ENCODE results near the gene MRPL43. TPM values are rescaled to one million over a fixed set of nuclear protein-coding genes. Genes with fewer than 3 reads are reported as not detected.

MRPL43 gene
- total RNA-seq, 1 experiment from 2014 or later, result 91.6 TPM

DNA sequence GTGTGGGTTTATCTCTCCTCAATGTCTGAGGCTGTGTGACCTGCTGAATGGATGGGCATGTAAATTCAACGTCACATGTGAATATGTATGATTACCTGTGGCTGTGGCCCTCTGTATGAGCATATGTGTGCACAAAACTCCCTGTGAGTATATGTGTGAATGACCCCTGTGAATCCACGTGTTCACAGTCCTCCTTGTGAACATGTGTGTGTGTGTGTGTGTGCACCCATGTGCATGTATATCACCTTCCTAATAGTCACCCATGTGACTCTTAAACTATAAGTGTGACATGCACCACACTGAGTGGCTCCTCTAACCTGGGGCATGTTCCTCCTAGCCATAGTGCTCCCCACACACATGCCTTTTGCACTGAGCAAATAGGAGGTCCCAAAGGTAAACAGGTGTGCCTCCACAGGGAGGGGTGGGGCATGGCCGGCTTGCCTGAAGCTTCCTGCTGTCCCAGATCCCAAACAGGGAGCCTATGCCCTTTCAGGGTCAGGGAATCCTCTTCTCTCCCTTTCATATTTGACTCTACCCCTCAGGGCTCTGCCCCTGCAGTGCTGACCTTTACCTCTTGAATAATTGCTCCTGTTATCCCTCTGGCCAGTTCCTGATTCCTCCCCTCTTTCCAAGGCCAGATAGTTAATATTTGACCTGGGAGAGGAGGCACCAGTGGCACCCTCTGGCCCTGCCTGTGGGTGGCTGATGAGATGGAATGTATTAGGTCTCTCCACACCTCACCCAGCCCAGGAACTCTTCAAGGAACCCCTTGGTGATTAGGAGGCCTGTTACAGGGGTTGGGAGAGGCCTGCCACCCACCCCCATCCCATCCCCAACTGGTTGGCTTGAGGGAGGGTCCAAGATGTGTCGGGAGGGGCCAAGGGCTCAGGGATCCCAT, 16.1 kb downstream of the MRPL43 start:
- DNase-seq (ENCODE audit: low spot score), result no peak
- in situ Hi-C loops (cut with HindIII; ENCODE audit: low sequenced_read_pairs), result no loop called here

DNA sequence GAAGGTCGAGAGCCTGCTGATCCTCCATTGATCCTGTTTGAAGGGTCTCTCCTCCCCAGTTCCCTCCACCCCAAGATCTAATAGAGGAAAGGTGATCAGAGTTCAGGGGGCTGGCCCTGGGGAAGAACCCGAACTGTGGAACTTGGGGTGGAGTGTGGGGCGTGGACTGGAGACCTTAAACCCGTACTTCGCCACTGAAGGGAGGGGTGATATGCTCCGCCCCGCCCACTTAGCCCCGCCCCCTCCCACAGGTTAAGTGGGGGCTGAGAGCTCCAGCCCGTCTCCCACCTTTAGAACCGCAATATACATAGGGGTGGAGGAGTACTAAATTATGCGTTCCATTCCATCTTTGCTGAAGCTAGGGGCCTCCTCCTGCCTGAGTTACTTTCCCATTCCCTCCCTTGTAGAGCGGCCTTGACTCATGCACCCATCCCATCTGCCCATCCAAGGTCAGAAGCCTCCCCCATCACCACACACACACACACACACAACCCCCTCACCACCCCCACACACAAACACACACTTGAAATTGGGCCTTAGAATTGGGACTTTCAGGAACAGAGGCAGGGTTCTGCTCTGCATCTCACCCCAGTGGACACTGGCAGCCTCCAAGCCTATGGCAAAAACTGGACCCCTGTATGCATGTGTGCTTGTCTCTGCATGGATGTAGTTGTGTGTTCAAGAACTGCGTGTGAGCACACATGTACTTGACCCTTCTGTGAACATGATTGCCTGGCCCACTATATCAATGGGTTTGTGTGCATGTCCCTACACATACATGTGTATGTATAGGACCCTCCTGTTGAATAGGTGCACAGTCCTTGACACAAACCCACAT, 17.0 kb downstream of the MRPL43 start:
- in situ Hi-C loops (cut with HindIII; ENCODE audit: low sequenced_read_pairs), result no loop called here
- peak; percentile 65 for DNase-seq (ENCODE audit: low spot score)

DNA sequence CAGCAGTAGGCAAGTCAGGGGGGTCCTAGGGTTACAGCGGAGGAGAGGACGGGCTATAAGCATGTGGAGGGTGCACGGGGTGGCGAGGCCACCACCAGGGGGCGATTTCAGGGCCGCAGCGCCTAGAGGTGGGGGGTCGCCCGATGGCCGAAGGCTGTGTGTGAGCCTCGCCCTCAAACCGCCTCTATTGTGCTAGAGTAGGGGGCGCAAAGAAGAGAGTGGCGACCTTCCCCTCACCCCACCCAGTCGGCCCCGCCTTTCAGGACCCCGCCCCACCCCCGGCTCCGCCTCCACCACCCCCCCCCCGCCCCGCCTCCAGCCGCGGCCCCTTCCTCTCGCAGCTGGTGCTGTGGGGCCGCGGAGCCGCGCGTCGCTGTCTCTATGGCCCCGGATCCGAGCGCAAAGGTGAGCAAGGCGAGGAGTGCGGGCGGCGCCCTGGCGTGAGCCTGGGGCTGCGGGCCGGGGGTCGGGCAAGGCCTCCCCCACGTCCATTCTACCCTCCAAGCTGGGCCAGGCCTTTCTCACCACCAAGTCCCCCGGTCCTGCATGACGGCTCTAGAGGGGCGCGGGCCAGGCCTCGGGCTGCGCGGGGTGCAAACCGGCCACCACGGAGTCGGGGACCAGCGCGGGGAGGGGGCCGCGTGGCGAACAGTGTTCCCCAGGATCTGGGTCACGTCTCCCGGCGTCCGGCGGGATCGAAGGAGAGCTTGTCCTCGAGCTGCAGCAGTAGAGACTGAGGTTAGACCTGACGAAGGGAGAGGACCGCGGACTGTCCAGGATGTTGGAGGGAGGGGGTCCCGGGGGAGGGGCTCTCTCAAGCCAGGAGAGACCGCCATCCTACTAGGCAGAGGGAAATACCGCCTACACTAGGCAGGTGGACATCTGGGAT, 17.9 kb downstream of the MRPL43 start, which contains the start of gene SEMA4G:
Gene SEMA4G, plus strand, starts transcription at position 318 of the 889 bp plus-strand sequence. CDS start 3,409 bp downstream, outside the sequence.
- in situ Hi-C loops (cut with HindIII; ENCODE audit: low sequenced_read_pairs), result no loop called here
- peak; percentile 54 for DNase-seq (ENCODE audit: low spot score)

DNA sequence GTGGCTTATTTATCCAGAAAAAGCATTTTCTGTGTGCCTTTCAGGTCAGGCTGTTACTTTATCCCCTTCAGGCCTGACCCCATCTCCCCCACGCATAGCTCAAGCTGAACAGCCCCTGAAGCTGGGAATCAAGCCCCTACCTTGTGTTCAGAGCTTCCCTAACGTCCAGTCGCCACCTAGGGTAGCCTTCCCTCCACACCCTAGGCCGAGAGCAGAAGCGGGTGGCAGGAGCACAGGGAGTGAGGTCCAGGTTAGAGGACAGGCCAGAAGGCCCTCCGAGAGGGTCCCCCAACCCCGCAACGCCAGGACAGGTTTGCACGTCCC, 18.5 kb downstream of the MRPL43 start:
- no peak for DNase-seq (ENCODE audit: low spot score)
- in situ Hi-C loops (cut with HindIII; ENCODE audit: low sequenced_read_pairs), result no loop called here

DNA sequence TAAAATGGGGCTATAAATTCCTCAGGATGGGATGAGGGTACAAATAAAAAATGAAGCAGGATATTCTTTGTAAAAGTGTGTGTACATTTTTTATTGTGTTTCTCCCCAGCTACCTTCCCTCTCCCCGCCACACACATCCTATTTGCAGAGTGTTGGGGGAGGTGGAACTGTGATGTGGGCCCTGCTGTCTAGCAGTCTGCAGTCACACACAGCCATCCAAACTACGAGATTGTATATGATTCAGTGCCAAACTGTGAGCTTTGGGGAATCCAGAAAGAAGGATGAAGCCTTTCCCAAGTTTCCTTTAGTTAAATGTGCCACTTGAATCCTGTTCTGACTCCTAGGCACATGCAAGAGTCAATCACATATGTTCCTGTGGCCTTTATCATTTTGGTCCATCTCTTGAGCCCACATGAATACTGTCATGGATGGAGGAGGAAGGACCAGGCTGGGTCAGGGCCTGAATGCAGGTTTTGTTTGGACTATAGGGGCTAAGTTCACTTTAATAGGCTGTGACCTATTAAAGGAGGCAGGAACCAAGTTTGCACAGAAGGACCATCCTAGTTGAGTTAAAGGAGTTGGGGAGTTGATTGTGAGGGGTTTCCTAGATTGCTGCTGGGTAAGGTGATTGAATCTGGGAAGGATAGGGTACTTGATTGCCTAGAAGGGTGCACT, 19.1 kb downstream of the MRPL43 start:
- in situ Hi-C loops (cut with HindIII; ENCODE audit: low sequenced_read_pairs), result no loop called here
- no peak for DNase-seq (ENCODE audit: low spot score)

DNA sequence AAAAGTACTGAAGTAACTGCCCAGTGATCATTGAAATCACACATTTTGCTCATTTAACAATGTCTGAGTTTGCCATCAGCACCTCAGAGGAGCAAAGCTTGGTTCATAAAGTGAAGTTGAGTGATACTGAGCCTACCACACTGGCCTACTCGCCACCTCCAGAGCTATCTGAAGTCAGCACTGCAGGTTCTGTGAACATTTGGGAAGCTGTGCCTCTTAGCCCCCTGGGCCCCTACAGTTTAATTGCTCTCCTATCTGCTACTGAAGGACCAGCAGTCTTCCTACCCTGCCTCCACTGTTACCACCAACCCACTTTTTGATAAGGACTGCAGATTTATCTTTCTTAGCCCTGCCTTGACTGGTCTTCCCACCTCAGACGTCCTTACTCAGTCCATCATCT, 20.0 kb downstream of the MRPL43 start:
- no peak for DNase-seq (ENCODE audit: low spot score)

DNA sequence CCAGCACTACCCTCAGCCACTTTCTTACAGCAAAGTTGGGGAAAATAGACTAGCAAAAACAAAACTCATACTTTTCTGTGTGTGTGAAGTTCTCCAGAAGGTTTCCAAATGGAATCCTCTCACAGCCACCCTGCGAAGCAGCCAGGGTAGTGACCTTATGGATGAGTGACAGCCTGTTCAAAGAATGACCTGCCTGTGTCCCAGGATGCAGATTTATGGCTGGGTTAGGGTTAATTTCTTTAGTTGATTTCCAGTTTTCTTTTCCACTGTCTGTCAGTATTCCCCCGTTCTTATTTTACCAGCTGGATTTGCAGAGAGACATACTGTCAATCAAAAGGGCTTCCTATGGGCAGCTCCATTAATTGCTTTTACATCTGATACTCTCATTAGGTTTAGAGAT, 20.4 kb downstream of the MRPL43 start:
- in situ Hi-C loops (cut with HindIII; ENCODE audit: low sequenced_read_pairs), result no loop called here
- no peak for DNase-seq (ENCODE audit: low spot score)

More for the DNA sequence above, 20.0 kb downstream of the MRPL43 start:
- in situ Hi-C loops (cut with HindIII; ENCODE audit: low sequenced_read_pairs), result no loop called here

DNA sequence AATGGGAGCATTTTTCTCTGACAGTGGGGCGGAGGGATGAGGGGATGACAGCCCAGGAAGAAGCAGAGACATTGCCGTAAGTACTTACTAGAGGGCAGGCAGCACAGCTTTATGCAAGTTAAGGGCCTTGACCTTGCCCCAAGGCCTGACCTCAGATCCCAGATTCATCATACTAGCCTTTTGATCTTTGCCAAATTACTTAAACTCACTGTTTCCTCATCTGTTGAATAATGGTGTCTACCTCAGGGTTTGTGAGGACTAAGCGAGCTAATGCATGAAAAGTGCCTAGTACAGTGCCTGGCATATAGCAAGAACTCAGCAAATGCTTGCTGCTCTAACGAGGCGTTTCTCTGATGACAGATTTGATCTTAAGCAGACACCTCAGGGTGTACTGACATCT, 21.5 kb downstream of the MRPL43 start:
- in situ Hi-C loops (cut with HindIII; ENCODE audit: low sequenced_read_pairs), result no loop called here
- DNase-seq (ENCODE audit: low spot score), result no peak

DNA sequence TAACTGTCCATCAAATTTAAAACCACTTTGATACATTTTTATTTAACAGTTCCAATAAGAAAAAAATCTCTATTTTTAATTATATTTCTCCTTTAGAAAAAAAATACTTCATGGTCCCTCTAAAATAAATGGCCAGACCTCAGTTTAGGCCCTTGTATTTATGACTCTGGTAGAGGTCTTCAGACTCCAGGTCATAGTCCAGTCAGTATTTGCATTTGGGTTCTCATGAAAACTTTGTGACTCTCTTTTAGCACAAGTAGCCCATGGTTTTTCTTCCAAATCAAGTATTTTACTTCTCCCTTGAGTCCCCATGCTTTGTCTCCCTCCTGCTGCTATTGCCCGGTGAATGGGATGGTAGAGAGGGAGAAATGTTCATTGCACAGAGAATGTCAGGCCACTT, 23.5 kb downstream of the MRPL43 start:
- no peak for DNase-seq (ENCODE audit: low spot score)
- in situ Hi-C loops (cut with HindIII; ENCODE audit: low sequenced_read_pairs), result no loop called here

DNA sequence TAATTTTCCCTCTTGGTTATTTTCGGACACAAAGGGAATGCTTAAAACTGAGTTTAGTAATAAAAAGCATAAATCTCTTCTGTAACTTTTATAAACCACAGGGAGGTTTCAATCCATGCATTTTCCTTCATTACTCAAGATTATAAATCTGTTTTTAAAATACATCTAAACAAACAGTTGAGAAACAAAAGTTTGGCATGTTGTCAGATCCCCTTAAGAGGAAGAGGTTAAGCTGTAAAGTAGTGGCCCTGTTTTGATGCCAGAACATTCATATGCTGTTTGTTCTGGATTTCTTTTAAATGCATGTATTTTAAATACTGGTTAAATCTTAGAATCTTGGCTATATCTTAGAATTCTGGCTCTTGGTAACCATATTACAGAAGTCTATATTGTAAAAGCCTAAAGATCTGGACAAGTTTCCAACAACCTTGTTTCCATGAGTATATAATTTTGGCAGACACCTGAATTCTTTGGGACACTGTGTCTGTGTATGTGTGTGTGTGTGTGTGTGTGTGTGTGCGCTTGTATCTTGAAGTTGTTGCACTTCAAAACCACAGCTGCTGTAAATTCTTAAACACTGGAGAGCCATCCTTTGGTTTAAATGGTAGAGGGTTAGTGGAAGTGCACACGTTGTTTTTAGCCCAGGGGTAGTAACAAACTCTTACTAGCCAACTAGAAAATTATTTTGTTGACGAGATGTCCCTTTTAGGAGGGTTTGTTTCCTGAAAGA, 24.8 kb downstream of the MRPL43 start:
- in situ Hi-C loops (cut with HindIII; ENCODE audit: low sequenced_read_pairs), result no loop called here
- no peak for DNase-seq (ENCODE audit: low spot score)

DNA sequence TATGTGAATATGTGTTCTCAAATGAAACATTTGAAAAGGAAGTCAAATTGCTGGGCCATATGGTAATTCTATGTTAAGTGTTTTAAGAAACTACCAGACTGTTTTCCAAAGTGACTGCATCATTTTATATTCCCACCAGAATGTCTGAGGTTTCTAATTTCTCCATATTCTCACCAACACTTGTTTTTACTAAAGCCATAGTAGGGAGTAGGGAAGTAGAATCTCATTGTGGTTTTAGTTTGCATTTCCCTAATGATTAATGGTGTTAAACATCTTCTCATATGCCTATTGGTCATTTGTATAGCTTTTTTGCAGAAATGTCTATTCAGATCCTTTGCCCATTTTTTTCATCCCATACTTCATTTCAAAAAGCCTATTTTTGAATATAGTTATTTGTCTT, 27.0 kb downstream of the MRPL43 start:
- in situ Hi-C loops (cut with HindIII; ENCODE audit: low sequenced_read_pairs), result no loop called here
- no peak for DNase-seq (ENCODE audit: low spot score)

DNA sequence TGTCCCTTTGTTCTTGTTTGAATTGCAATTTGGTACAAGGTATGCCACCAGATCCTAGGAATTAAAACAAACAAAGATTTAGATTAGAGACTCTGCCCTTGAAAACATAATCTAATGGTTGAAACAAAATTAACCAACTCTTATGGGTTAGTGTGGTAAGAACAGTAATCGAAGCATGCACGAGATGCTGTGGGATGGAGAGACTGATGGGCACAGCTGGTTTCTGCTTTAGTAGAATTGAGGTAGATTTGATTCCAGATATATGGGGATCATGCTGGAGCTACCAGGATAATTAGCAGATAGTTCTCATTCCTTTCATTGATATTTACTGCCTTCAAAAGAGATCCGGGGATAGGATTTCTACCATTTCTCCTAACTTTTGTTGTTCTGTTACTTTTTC, 38.4 kb downstream of the MRPL43 start:
- in situ Hi-C loops (cut with HindIII; ENCODE audit: low sequenced_read_pairs), result no loop called here
- no peak for DNase-seq (ENCODE audit: low spot score)

DNA sequence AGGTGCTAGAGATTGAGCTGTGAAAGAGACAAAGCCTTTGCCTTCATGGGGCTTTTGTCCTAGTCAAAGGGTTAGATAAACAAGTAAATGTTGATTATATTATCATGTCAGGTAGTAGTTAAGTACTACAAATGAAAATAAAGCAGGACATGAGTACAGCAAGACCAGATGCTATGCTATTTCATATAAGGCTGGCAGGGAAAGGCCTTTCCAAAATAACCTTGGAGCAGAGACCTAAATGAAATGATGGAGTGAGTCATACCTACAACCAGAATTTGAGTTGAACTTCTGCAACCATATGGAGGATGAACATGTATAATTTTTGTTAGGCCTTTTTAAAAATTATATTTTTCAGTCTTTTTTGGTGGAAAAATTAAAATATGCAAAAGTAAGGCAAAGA, 41.5 kb downstream of the MRPL43 start:
- in situ Hi-C loops (cut with HindIII; ENCODE audit: low sequenced_read_pairs), result no loop called here
- DNase-seq (ENCODE audit: low spot score), result no peak

DNA sequence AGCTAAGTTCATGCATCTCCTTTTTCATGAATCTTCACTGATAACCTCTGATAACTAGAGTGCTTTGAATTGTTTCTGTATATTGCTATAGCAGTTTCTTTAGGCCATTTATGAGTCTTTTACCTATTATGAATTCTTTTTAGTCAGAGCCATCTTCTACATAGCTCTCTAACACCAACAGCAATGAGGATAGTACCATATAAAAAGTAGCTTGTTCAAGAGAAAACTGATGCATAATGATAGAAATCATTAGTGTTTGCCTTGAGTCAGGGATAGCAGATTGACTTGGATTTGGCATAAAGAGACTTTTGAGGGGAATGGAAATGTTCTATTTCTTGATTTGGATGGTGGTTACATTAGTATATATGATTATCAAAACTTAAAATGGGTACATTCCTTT, 43.8 kb downstream of the MRPL43 start:
- in situ Hi-C loops (cut with HindIII; ENCODE audit: low sequenced_read_pairs), result no loop called here
- no peak for DNase-seq (ENCODE audit: low spot score)

DNA sequence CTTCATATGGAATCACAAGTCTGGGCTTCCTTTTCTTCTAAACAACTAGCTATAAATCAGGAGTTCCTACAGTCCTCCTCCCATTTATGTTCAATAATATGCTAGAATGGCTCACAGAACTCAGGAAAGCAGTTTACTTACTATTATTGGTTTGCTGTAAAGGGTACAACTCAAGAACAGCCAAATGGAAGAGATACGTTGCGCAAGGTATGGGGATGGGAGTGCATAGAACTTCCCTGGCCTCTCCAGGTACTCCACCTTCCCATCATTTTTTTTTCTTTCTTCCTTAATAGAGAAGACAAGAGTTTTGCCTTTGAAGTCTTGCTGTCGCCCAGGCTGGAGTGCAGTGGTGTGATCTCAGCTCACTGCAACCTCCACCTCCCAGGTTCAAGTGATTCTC, 45.1 kb downstream of the MRPL43 start:
- no peak for DNase-seq (ENCODE audit: low spot score)
- in situ Hi-C loops (cut with HindIII; ENCODE audit: low sequenced_read_pairs), result no loop called here

DNA sequence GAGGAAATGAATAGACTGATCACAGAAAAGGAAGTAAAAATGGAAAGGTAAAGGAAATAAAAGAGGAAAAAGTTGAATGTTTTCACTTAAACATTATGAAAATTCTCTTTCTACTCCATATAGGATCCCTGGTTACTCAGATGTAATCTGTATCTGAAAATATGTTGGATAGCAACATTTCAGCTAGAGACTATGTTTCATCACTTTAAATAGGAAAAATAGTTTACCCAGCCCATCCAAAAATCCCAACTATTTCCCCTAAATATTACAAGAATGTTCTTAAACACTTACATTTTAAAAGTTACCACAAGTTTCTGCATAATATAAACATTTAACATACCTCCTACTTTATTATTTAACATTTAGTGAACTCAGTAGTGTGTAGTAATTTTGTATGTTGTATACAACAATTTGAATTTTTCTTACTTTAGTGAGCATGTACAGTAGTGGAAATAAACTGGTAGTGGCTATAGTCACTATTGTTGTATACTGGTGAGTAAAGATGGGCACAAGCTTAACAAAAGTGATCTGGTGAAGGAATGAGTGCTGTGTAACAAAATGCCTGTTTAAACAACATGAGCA, 47.4 kb downstream of the MRPL43 start:
- in situ Hi-C loops (cut with HindIII; ENCODE audit: low sequenced_read_pairs), result no loop called here
- no peak for DNase-seq (ENCODE audit: low spot score)

Data from G401 (cell line).